ENCODE results near the gene ASTN1.

- TF ChIP-seq CTCF (conservative IDR thresholded peaks at IDR 0.05) (no peak), EZH2 (IDR thresholded peaks at IDR 0.05; ENCODE audit: low read depth) (no peak)
These were observed 33.7 kb upstream of the ASTN1 start for GRCh38 chr1:177198243-177198642.
